Measurements from ENCODE around the gene CSRNP3.

GRCh38 chr2:165701147-165701546 lies 231.6 kb downstream of the CSRNP3 start:
- TF ChIP-seq ZNF488 (tag by site-specific recombination; IDR thresholded peaks at IDR 0.05) (no peak), CTCF (tag by site-specific recombination; IDR thresholded peaks at IDR 0.05) (no peak), ZFP41 (tag by site-specific recombination; IDR thresholded peaks at IDR 0.05; ENCODE audit: borderline replicate concordance) (no peak), ZNF530 (tag by site-specific recombination; IDR thresholded peaks at IDR 0.05; ENCODE audit: low read depth) (no peak), ZBTB1 (tag by site-specific recombination; IDR thresholded peaks at IDR 0.05) (no peak), ZNF791 (tag by site-specific recombination; IDR thresholded peaks at IDR 0.05) (no peak), ZNF24 (tag by site-specific recombination; IDR thresholded peaks at IDR 0.05) (no peak)
